Measurements from ENCODE around the gene ITCH.

The ITCH gene

DNA sequence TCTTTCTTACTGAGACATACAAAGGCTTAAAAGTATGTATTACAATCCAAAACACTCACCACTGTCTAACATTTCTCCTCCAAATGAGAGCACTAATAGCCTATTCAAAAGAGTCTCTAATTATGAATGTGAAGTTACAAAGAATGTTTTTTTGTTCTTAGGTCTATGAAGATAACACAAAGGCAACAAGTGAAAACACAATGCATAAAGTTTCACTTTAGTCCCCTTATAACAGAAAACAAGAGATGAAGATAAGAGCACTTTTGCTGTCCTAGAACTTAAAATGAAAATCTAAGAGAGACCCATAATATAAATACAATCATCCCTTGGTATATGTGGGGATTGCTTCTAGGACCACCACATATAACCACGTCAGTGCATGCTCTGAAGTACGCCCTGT lies 25.6 kb downstream of the ITCH start:
- ChIA-PET CTCF (interaction anchor here (1.0 kb wide), 1 partner anchor 76 kb away, joined by 3 read pairs; no protein-coding TSS in a partner anchor), POLR2A (interaction anchor here (1.5 kb wide), 1 partner anchor 25 kb away, joined by 11 read pairs; the partner anchor contains the start of gene ITCH)
- TF ChIP-seq ZNF501 (tag by site-specific recombination; IDR thresholded peaks at IDR 0.05) (no peak), PRDM1 (tag by site-specific recombination; IDR thresholded peaks at IDR 0.05) (peak; percentile 73), ZNF623 (tag by site-specific recombination; IDR thresholded peaks at IDR 0.05) (no peak), ZNF169 (tag by site-specific recombination; IDR thresholded peaks at IDR 0.05) (no peak), SCRT2 (tag by site-specific recombination; IDR thresholded peaks at IDR 0.05) (peak; percentile 58)
- no peak overlapping the region for H3K4me3 ChIP-seq (ENCODE audit: low read depth, low read length)
- H3K36me3 ChIP-seq (ENCODE audit: control insufficient read depth in 2 of 2, insufficient read depth in 1 of 2, low read length in 2 of 2), result peaks cover 11 to 16% of the 10 kb centered on the region in 2 experiments
- H3K4me1 ChIP-seq (ENCODE audit: control insufficient read depth, insufficient read depth, low read length), result peaks cover 13% of the 10 kb centered on the region
- no peaks in the 10 kb centered on the region for H3K9me3 ChIP-seq (ENCODE audit: control insufficient read depth, insufficient read depth, low read depth, low read length)
- H3K27ac ChIP-seq (ENCODE audit: extremely low read depth, low read depth, low read length), result no peak overlapping the region

DNA sequence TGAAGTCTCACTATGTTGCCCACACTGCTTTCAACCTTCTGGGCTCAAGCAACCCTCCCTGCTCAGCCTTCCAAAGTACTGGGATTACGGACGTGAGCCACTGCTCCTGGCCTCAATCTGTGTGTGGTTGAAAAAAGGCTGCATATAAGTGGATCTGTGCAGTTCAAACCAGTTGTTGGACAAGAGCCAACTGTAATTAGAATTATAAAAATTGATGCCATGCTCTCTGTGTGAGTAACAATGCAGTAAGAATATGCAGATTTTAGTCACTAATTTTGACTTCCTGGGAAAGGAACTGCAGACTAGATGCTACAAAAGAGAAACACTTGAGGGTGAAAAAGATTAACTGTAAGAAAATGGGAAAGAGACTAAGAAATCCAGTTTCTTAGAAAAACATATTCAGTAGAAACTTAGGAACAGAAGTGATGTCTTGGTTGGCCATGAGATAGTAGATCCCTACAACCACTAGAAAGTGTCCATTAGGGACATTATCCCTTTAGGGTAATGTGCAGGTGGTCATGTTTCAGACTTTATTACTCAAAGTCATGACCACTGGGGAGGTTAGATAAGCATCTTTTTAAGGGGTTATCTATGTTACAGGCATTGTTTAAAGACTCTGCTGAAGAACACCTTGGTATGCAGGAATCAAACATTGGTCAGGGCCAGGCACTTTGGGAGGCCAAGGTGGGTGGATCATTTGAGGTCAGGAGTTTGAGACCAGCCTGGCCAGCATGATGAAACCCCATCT lies 26.3 kb downstream of the ITCH start:
- 0 out of 2 replicates have a peak overlapping the region, but pooled peaks have one; percentile 1 for H3K27ac ChIP-seq (ENCODE audit: extremely low read depth, low read depth, low read length)
- CTCF ChIA-PET, result interaction anchor here (0.7 to 1.5 kb wide), 3 partner anchors 12 to 77 kb away, joined by 3 to 6 read pairs (median 4); no protein-coding TSS in a partner anchor

More for the DNA sequence above, 26.3 kb downstream of the ITCH start:
- Histone ChIP-seq H3K36me3 (ENCODE audit: control insufficient read depth in 2 of 2, insufficient read depth in 1 of 2, low read length in 2 of 2) (peaks cover 18 to 21% of the 10 kb centered on the region in 2 experiments), H3K4me3 (ENCODE audit: low read depth, low read length) (no peak overlapping the region), H3K4me1 (ENCODE audit: control insufficient read depth, insufficient read depth, low read length) (peaks cover 13% of the 10 kb centered on the region), H3K9me3 (ENCODE audit: control insufficient read depth, insufficient read depth, low read depth, low read length) (no peaks in the 10 kb centered on the region)
- TF ChIP-seq ZNF423 (tag by site-specific recombination; IDR thresholded peaks at IDR 0.05), result no peak
- TF ChIP-seq ZBTB17 (tag by site-specific recombination; IDR thresholded peaks at IDR 0.05), result no peak
- peak; percentile 92 for TF ChIP-seq GLIS1 (tag by site-specific recombination; IDR thresholded peaks at IDR 0.05)
- no peak for TF ChIP-seq ZNF677 (tag by site-specific recombination; IDR thresholded peaks at IDR 0.05)
- TF ChIP-seq, protein P1, sequence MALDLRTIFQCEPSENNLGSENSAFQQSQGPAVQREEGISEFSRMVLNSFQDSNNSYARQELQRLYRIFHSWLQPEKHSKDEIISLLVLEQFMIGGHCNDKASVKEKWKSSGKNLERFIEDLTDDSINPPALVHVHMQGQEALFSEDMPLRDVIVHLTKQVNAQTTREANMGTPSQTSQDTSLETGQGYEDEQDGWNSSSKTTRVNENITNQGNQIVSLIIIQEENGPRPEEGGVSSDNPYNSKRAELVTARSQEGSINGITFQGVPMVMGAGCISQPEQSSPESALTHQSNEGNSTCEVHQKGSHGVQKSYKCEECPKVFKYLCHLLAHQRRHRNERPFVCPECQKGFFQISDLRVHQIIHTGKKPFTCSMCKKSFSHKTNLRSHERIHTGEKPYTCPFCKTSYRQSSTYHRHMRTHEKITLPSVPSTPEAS (tag by site-specific recombination; IDR thresholded peaks at IDR 0.05), result no peak
- TF ChIP-seq, protein P2, sequence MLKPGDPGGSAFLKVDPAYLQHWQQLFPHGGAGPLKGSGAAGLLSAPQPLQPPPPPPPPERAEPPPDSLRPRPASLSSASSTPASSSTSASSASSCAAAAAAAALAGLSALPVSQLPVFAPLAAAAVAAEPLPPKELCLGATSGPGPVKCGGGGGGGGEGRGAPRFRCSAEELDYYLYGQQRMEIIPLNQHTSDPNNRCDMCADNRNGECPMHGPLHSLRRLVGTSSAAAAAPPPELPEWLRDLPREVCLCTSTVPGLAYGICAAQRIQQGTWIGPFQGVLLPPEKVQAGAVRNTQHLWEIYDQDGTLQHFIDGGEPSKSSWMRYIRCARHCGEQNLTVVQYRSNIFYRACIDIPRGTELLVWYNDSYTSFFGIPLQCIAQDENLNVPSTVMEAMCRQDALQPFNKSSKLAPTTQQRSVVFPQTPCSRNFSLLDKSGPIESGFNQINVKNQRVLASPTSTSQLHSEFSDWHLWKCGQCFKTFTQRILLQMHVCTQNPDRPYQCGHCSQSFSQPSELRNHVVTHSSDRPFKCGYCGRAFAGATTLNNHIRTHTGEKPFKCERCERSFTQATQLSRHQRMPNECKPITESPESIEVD (tag by site-specific recombination; IDR thresholded peaks at IDR 0.05), result peak; percentile 40; the same call in 1 of the 2 replicates
- peak; percentile 6; the same call in 1 of the 2 replicates for TF ChIP-seq OSR2 (tag by site-specific recombination; IDR thresholded peaks at IDR 0.05)
- TF ChIP-seq MYNN (tag by site-specific recombination; IDR thresholded peaks at IDR 0.05; ENCODE audit: borderline replicate concordance), result no peak
- TF ChIP-seq ZBTB48 (tag by site-specific recombination; IDR thresholded peaks at IDR 0.05), result no peak
- peak; percentile 16; the same call in 1 of the 2 replicates for TF ChIP-seq ZNF366 (tag by site-specific recombination; conservative IDR thresholded peaks at IDR 0.05)
- no peak for TF ChIP-seq ZNF585B (tag by site-specific recombination; IDR thresholded peaks at IDR 0.05)
- TF ChIP-seq, protein P3, sequence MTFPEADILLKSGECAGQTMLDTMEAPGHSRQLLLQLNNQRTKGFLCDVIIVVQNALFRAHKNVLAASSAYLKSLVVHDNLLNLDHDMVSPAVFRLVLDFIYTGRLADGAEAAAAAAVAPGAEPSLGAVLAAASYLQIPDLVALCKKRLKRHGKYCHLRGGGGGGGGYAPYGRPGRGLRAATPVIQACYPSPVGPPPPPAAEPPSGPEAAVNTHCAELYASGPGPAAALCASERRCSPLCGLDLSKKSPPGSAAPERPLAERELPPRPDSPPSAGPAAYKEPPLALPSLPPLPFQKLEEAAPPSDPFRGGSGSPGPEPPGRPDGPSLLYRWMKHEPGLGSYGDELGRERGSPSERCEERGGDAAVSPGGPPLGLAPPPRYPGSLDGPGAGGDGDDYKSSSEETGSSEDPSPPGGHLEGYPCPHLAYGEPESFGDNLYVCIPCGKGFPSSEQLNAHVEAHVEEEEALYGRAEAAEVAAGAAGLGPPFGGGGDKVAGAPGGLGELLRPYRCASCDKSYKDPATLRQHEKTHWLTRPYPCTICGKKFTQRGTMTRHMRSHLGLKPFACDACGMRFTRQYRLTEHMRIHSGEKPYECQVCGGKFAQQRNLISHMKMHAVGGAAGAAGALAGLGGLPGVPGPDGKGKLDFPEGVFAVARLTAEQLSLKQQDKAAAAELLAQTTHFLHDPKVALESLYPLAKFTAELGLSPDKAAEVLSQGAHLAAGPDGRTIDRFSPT (tag by site-specific recombination; IDR thresholded peaks at IDR 0.05), result no peak; the same call in 1 of the 2 replicates
- TF ChIP-seq ZNF510 (tag by site-specific recombination; IDR thresholded peaks at IDR 0.05; ENCODE audit: insufficient replicate concordance), result no peak
- TF ChIP-seq GLI2 (tag by site-specific recombination; IDR thresholded peaks at IDR 0.05; ENCODE audit: borderline replicate concordance, low read depth), result no peak; the same call in 1 of the 2 replicates
- TF ChIP-seq SP3 (tag by site-specific recombination; IDR thresholded peaks at IDR 0.05), result no peak
- TF ChIP-seq OVOL3 (tag by site-specific recombination; IDR thresholded peaks at IDR 0.05), result no peak
- TF ChIP-seq ZBTB7A (tag by site-specific recombination; IDR thresholded peaks at IDR 0.05; ENCODE audit: low read depth), result no peak
- POLR2A ChIA-PET, result interaction anchor here (2.1 kb wide), 1 partner anchor 26 kb away, joined by 8 read pairs; the partner anchor contains the start of gene ITCH
